Skeletal muscle tissue (tissue), 2 donors: ENCODE results near the gene CTAG2. TPM values are rescaled to one million over a fixed set of nuclear protein-coding genes. Genes with fewer than 3 reads are reported as not detected.

Source experiments
- small RNA-seq: library from RNA; depleted of rRNA; stranded (forward); fragments of <200 nt; gene quantifications from one replicate; pipeline ENCODE3, GENCODE V24; 2014
- total RNA-seq: library from RNA; depleted of rRNA; stranded (reverse); fragments of >200 nt; gene quantifications from one replicate; pipeline ENCODE4 v1.2.3, GENCODE V29; 2014

The CTAG2 gene
- total RNA-seq, 1 donor from 2014 or later = not detected

Small RNAs within 50 kb of the gene (small RNA-seq; reads per million reads assigned to genes)
- gene AC244090.1 (not detected), gene AC244107.2 (not detected)

Other genes with a start within 250 kb of the CTAG2 start
- gene DNASE1L1, start 244.3 kb downstream of the CTAG2 start, total RNA-seq = 47.0 TPM
- gene TAFAZZIN, start 242.0 kb downstream of the CTAG2 start, total RNA-seq = 7.3 TPM
- 24.5 TPM for gene ATP6AP1, start 224.9 kb downstream of the CTAG2 start, total RNA-seq
- gene GDI1, start 216.4 kb downstream of the CTAG2 start, total RNA-seq = 35.5 TPM
- 16.7 TPM for gene FAM50A, start 209.4 kb downstream of the CTAG2 start, total RNA-seq
- gene PLXNA3, start 195.3 kb downstream of the CTAG2 start, total RNA-seq = 9.9 TPM
- gene LAGE3, start 174.3 kb downstream of the CTAG2 start, total RNA-seq = 12.0 TPM
- 35.0 TPM for gene UBL4A, start 167.0 kb downstream of the CTAG2 start, total RNA-seq
- 3.1 TPM for gene SLC10A3, start 162.9 kb downstream of the CTAG2 start, total RNA-seq
- gene FAM3A, start 137.3 kb downstream of the CTAG2 start, total RNA-seq = 15.7 TPM
- 10.4 TPM for gene G6PD, start 106.7 kb downstream of the CTAG2 start, total RNA-seq
- 6.8 TPM for gene IKBKG, start 106.0 kb downstream of the CTAG2 start, total RNA-seq
- gene CTAG1A, start 68.4 kb downstream of the CTAG2 start, total RNA-seq = not detected
- not detected for gene CTAG1B, start 34.3 kb downstream of the CTAG2 start, total RNA-seq
- 5.7 TPM for gene GAB3, start 97.5 kb upstream of the CTAG2 start, total RNA-seq
- 18.3 TPM for gene DKC1, start 109.3 kb upstream of the CTAG2 start, total RNA-seq
- gene MPP1, start 151.9 kb upstream of the CTAG2 start, total RNA-seq = 45.9 TPM
- not detected for gene SMIM9, start 181.1 kb upstream of the CTAG2 start, total RNA-seq
- gene F8A1, start 232.8 kb upstream of the CTAG2 start, total RNA-seq = 2.6 TPM